GM12878 (cell line): ENCODE data around the gene MRPS5. TPM values are rescaled to one million over a fixed set of nuclear protein-coding genes. Genes with fewer than 3 reads are reported as not detected.

Experiments used
- ATF3 ChIP-seq: IDR thresholded peaks from 2 replicates; pipeline ENCODE4 v1.6.1; 2011; ENCODE audit warnings: low read depth, mild to moderate bottlenecking, low read length, moderate library complexity, borderline replicate concordance; ENCODE audit errors: extremely low read depth
- BCL11A ChIP-seq: IDR thresholded peaks from 2 replicates; pipeline ENCODE4 v1.6.1; 2011; ENCODE audit warnings: low read depth, low read length
- CBX5 ChIP-seq: sonication (generic); IDR thresholded peaks from 2 replicates; pipeline ENCODE4 v1.6.1; 2016; ENCODE audit warnings: low read depth, moderate library complexity, mild to moderate bottlenecking, inconsistent platforms
- CEBPB ChIP-seq, 2 experiments: fragments of 150-350 bp in 1 of 2; IDR thresholded peaks; 2 replicates each; pipeline ENCODE4 v1.6.1; 2012 to 2014; ENCODE audit warnings: low read depth in 2 of 2, low read length in 2 of 2, borderline replicate concordance in 1 of 2, inconsistent platforms in 1 of 2
- DPF2 ChIP-seq: fragments of 450-650 bp; IDR thresholded peaks from 2 replicates; pipeline ENCODE4 v1.6.1; 2017; ENCODE audit warnings: mild to moderate bottlenecking
- EED ChIP-seq: sonication (generic); IDR thresholded peaks from 2 replicates; pipeline ENCODE4 v1.6.1; 2016; ENCODE audit warnings: antibody characterized with exemption, low read depth
- EP300 ChIP-seq, 2 experiments: fragments of 150-350 bp in 1 of 2; IDR thresholded peaks; 2 replicates each; pipeline ENCODE4 v1.6.1; 2011 to 2012; ENCODE audit warnings: low read depth in 2 of 2, low read length in 2 of 2, borderline replicate concordance in 1 of 2, improper control_type of control experiment in 1 of 2, inconsistent platforms in 1 of 2; ENCODE audit not compliant: control insufficient read depth in 1 of 2
- ETV6 ChIP-seq, 2 experiments: fragments of 450-650 bp in 1 of 2; IDR thresholded peaks in 1 of 2; conservative IDR thresholded peaks in 1 of 2; 2 replicates each; pipeline ENCODE4 v1.6.1; 2014; ENCODE audit warnings: antibody characterized with exemption in 1 of 2, borderline replicate concordance in 1 of 2, low read depth in 1 of 2, mild to moderate bottlenecking in 1 of 2, moderate library complexity in 1 of 2
- GATAD2B ChIP-seq: fragments of 450-650 bp; conservative IDR thresholded peaks from 2 replicates; pipeline ENCODE4 v1.6.1; 2017; ENCODE audit warnings: low read depth, mild to moderate bottlenecking, moderate library complexity
- HCFC1 ChIP-seq: fragments of 150-350 bp; IDR thresholded peaks from 2 replicates; pipeline ENCODE4 v1.6.1; 2014; ENCODE audit warnings: low read length
- HDAC6 ChIP-seq: fragments of 200-600 bp; sonication (generic); IDR thresholded peaks from one replicate; pipeline ENCODE4 v1.8.0; 2017; ENCODE audit warnings: antibody characterized with exemption; ENCODE audit not compliant: unreplicated experiment
- MXI1 ChIP-seq: fragments of 150-350 bp; IDR thresholded peaks from 2 replicates; pipeline ENCODE4 v1.6.1; 2011; ENCODE audit warnings: low read depth, mild to moderate bottlenecking, inconsistent platforms, low read length, improper control_type of control experiment
- NR2C1 ChIP-seq: fragments of 450-650 bp; IDR thresholded peaks from 2 replicates; pipeline ENCODE4 v1.6.1; 2017; ENCODE audit warnings: antibody characterized with exemption, mild to moderate bottlenecking, moderate library complexity
- NR2F1 ChIP-seq: fragments of 450-650 bp; conservative IDR thresholded peaks from 2 replicates; pipeline ENCODE4 v1.6.1; 2017; ENCODE audit warnings: mild to moderate bottlenecking
- PAX8 ChIP-seq: fragments of 450-650 bp; IDR thresholded peaks from 2 replicates; pipeline ENCODE4 v1.6.1; 2017; ENCODE audit warnings: mild to moderate bottlenecking, moderate library complexity
- SIX5 ChIP-seq: IDR thresholded peaks from 2 replicates; pipeline ENCODE4 v1.6.1; 2011; ENCODE audit warnings: mild to moderate bottlenecking, low read depth, low read length, moderate library complexity; ENCODE audit not compliant: severe bottlenecking
- SMAD5 ChIP-seq: IDR thresholded peaks from 2 replicates; pipeline ENCODE4 v1.6.1; 2016; ENCODE audit warnings: antibody characterized with exemption, low read depth
- SUPT20H ChIP-seq: IDR thresholded peaks from 2 replicates; pipeline ENCODE4 v1.6.1; 2011; ENCODE audit warnings: low read depth, mild to moderate bottlenecking, low read length, moderate library complexity, borderline replicate concordance; ENCODE audit not compliant: control insufficient read depth
- SUZ12 ChIP-seq: fragments of 200-600 bp; sonication (generic); IDR thresholded peaks from one replicate; pipeline ENCODE4 v1.6.1; 2018; ENCODE audit warnings: antibody characterized with exemption, mild to moderate bottlenecking; ENCODE audit not compliant: unreplicated experiment
- ZNF217 ChIP-seq: fragments of 450-650 bp; IDR thresholded peaks from 2 replicates; pipeline ENCODE4 v1.6.1; 2017; ENCODE audit warnings: antibody characterized with exemption, mild to moderate bottlenecking
- ZNF24 ChIP-seq: fragments of 450-650 bp; IDR thresholded peaks from 2 replicates; pipeline ENCODE4 v1.6.1; 2017; ENCODE audit warnings: antibody characterized with exemption, mild to moderate bottlenecking
- ZNF274 ChIP-seq: IDR thresholded peaks from one replicate; pipeline ENCODE4 v1.8.0; 2011; ENCODE audit not compliant: insufficient read length, insufficient read depth
- ZNF384 ChIP-seq: IDR thresholded peaks from 2 replicates; pipeline ENCODE4 v1.6.1; 2012; ENCODE audit warnings: low read depth, mild to moderate bottlenecking, low read length, improper control_type of control experiment, borderline replicate concordance
- ZZZ3 ChIP-seq: IDR thresholded peaks from 2 replicates; pipeline ENCODE4 v1.6.1; 2011; ENCODE audit warnings: low read depth; ENCODE audit not compliant: control insufficient read depth, insufficient read length
- polyA plus RNA-seq, 11 experiments: library from polyadenylated mRNA; depleted of rRNA in 4 of 11; unstranded in 6 of 11; stranded (reverse) in 5 of 11; fragments of >200 nt; fragmentation: Nextera tagmentation in 4 of 11; fragmentation: Illumina TruSeq in 1 of 11; extraction: Ambion mirVana in 4 of 11; extraction: Trizol in 1 of 11; gene quantifications; 1 replicate in 1 of 11; 2 replicates in 10 of 11; pipeline versions ENCODE4 v1.2.1 to v1.2.3, GENCODE V29; 2011 to 2016; ENCODE audit warnings: inconsistent platforms in 2 of 11, missing spikeins in 2 of 11, low read depth in 1 of 11
- total RNA-seq, 4 experiments: library from RNA; depleted of rRNA in 3 of 4; stranded (reverse); fragments of >200 nt in 3 of 4; fragmentation: Illumina TruSeq in 1 of 4; extraction: Trizol in 1 of 4; gene quantifications; 2 replicates each; pipeline versions ENCODE4 v1.2.1 to v1.2.3, GENCODE V29; 2013 to 2021
- TF ChIP-seq, protein P1 (sequence below): fragments of 450-650 bp; IDR thresholded peaks from 2 replicates; pipeline ENCODE4 v1.6.1; 2017; ENCODE audit warnings: borderline replicate concordance
- TF ChIP-seq, protein P2 (sequence below): IDR thresholded peaks from 2 replicates; pipeline ENCODE4 v1.6.1; 2012; ENCODE audit warnings: low read depth, low read length, improper control_type of control experiment

The MRPS5 gene
- total and polyA plus RNA-seq, 10 of the 15 experiments (the other 5 are each of a cell fraction or from before 2014, with no cell fraction given) = 54.8 to 93.0 (median 76.3) TPM

- TF ChIP-seq ATF3 (no peak), CEBPB (IDR thresholded peaks at IDR 0.05; ENCODE audit: borderline replicate concordance in 1 of 2, low read depth in 2 of 2, low read length in 2 of 2) (no peak), HDAC6 (no peak), CBX5 (no peak), SUPT20H (no peak), ZZZ3 (no peak), NR2C1 (no peak), ZNF24 (no peak), ETV6 (conservative IDR thresholded peaks at IDR 0.05 in 1 of 2, IDR thresholded peaks at IDR 0.05 in 1 of 2; ENCODE audit: borderline replicate concordance in 1 of 2, low read depth in 1 of 2) (no peak), SMAD5 (no peak), SIX5 (no peak), SUZ12 (no peak), PAX8 (no peak), ZNF217 (no peak), DPF2 (0 out of 2 replicates have a peak, but pooled peaks have one; percentile 27), GATAD2B (peak; percentile 48; the same call in 1 of the 2 replicates), EED (no peak), ZNF384 (no peak), ZNF274 (no peak), MXI1 (no peak), BCL11A (no peak), NR2F1 (no peak), EP300 (IDR thresholded peaks at IDR 0.05; ENCODE audit: borderline replicate concordance in 1 of 2, control insufficient read depth in 1 of 2, low read depth in 2 of 2, low read length in 2 of 2) (no peak), HCFC1 (no peak)
- TF ChIP-seq, protein P1, sequence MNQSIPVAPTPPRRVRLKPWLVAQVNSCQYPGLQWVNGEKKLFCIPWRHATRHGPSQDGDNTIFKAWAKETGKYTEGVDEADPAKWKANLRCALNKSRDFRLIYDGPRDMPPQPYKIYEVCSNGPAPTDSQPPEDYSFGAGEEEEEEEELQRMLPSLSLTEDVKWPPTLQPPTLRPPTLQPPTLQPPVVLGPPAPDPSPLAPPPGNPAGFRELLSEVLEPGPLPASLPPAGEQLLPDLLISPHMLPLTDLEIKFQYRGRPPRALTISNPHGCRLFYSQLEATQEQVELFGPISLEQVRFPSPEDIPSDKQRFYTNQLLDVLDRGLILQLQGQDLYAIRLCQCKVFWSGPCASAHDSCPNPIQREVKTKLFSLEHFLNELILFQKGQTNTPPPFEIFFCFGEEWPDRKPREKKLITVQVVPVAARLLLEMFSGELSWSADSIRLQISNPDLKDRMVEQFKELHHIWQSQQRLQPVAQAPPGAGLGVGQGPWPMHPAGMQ = no peak
- TF ChIP-seq, protein P2, sequence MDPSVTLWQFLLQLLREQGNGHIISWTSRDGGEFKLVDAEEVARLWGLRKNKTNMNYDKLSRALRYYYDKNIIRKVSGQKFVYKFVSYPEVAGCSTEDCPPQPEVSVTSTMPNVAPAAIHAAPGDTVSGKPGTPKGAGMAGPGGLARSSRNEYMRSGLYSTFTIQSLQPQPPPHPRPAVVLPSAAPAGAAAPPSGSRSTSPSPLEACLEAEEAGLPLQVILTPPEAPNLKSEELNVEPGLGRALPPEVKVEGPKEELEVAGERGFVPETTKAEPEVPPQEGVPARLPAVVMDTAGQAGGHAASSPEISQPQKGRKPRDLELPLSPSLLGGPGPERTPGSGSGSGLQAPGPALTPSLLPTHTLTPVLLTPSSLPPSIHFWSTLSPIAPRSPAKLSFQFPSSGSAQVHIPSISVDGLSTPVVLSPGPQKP = no peak
Observed at GRCh38 chr2:95076705-95077529, 44.7 kb downstream of the MRPS5 start (continued).
